ENCODE measurements around the gene ACAA1. TPM values are rescaled to one million over a fixed set of nuclear protein-coding genes. Genes with fewer than 3 reads are reported as not detected.

Gene ACAA1
- total and polyA plus RNA-seq, 10 of the 15 experiments (the other 5 are each of a cell fraction or from before 2014, with no cell fraction given): 5.7 to 85.4 (median 60.6) TPM

GRCh38 chr3:38097446-38098375, 39.2 kb downstream of the ACAA1 start:
- H3K27me3 ChIP-seq (replicated peaks in 1 of 2; ENCODE audit: control insufficient read depth in 2 of 2, insufficient read depth in 2 of 2, low read length in 1 of 2): peaks cover 0 to 4% of the 10 kb centered on the region in 2 experiments; a peak in 3 of 4 replicates
- H3K9me3 ChIP-seq (replicated peaks; ENCODE audit: control insufficient read depth, insufficient read depth, low read length): no peaks in the 10 kb centered on the region
- intact Hi-C loops (cut with micrococcal nuclease; ENCODE audit: unreplicated experiment): no loop called here
- no TSS peak for BruUV-seq (replicated peaks)
- no peak overlapping the region for H3K4me3 ChIP-seq
- no peaks in the 10 kb centered on the region for H4K20me1 ChIP-seq (ENCODE audit: control insufficient read depth, insufficient read depth)
- no peaks in the 10 kb centered on the region for H3K36me3 ChIP-seq (ENCODE audit: control insufficient read depth in 2 of 2, insufficient read depth in 2 of 2, low read length in 1 of 2)
- no peak overlapping the region for H2AFZ ChIP-seq (ENCODE audit: control insufficient read depth, low read depth, low read length)
- no peak overlapping the region for H3K9ac ChIP-seq (ENCODE audit: control insufficient read depth, insufficient read depth, low read length)
- SMC1A ChIA-PET (ENCODE audit: uncharacterized antibody, unreplicated experiment): no interaction called here
- WGBS (ENCODE audit: insufficient coverage, insufficient replicate concordance, low lambda C conversion rate, missing lambda C conversion rate): 36% methylated on average over 19 of the region's 19 CpGs
- no peak overlapping the region for H3K27ac ChIP-seq (ENCODE audit: control insufficient read depth, insufficient read depth)
- ATAC-seq: no peak
- RAD21 ChIA-PET (ENCODE audit: unreplicated experiment): no interaction called here
- DNase-seq (ENCODE audit: low read depth, low spot score): no peak
- POLR2A ChIA-PET: interaction anchor here (0.5 kb wide), 1 partner anchor 320 kb away, joined by 3 read pairs; no protein-coding TSS in a partner anchor
- in situ Hi-C loops (cut with MboI): no loop called here
- H3K79me2 ChIP-seq (ENCODE audit: control insufficient read depth, insufficient read depth, low read length): no peaks in the 10 kb centered on the region
- H3K4me2 ChIP-seq (ENCODE audit: control insufficient read depth, insufficient read depth): no peak overlapping the region
- CTCF ChIA-PET: no interaction called here
- H3K4me1 ChIP-seq (ENCODE audit: control insufficient read depth, insufficient read depth, low read length): peaks cover 6% of the 10 kb centered on the region; the same call in 1 of the 2 replicates
- FAIRE-seq: no peak
- TF ChIP-seq, protein P1, sequence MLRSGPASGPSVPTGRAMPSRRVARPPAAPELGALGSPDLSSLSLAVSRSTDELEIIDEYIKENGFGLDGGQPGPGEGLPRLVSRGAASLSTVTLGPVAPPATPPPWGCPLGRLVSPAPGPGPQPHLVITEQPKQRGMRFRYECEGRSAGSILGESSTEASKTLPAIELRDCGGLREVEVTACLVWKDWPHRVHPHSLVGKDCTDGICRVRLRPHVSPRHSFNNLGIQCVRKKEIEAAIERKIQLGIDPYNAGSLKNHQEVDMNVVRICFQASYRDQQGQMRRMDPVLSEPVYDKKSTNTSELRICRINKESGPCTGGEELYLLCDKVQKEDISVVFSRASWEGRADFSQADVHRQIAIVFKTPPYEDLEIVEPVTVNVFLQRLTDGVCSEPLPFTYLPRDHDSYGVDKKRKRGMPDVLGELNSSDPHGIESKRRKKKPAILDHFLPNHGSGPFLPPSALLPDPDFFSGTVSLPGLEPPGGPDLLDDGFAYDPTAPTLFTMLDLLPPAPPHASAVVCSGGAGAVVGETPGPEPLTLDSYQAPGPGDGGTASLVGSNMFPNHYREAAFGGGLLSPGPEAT (IDR thresholded peaks at IDR 0.05; ENCODE audit: low read depth): no peak
- TF ChIP-seq MLLT1 (IDR thresholded peaks at IDR 0.05) (no peak), PML (IDR thresholded peaks at IDR 0.05; ENCODE audit: low read length) (no peak), SRF (IDR thresholded peaks at IDR 0.05; ENCODE audit: low read depth in 2 of 2, low read length in 2 of 2) (no peak)
- TF ChIP-seq, protein P2, sequence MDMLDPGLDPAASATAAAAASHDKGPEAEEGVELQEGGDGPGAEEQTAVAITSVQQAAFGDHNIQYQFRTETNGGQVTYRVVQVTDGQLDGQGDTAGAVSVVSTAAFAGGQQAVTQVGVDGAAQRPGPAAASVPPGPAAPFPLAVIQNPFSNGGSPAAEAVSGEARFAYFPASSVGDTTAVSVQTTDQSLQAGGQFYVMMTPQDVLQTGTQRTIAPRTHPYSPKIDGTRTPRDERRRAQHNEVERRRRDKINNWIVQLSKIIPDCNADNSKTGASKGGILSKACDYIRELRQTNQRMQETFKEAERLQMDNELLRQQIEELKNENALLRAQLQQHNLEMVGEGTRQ (IDR thresholded peaks at IDR 0.05; ENCODE audit: borderline replicate concordance, low read depth, low read length): no peak

All from GM12878 (cell line).